Measurements from ENCODE around the gene CD109.

Gene CD109

DNA sequence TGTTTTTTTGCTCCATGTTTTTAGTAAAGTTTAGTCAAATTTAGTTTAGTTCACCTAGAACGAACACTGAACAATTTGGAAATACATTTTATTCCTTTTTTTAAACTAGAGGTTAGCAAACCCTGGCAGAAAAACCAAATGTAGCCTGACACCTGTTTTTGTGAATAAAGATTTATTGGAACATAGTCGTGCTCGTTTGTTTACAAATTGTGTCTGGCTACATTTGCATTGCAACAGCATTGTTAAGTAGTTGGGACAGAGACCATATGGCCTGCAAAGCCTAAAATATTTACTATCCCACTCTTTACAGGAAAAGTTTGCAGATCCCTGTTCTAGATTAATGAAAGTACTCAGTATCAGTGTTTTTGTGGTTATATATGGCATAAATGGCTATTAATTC is 56.9 kb downstream of the CD109 start:
- Mint-ChIP-seq H3K4me1 (no peaks in the 10 kb centered on the region), H3K36me3 (peaks cover 0 to 3% of the 10 kb centered on the region in 2 donors), H3K9me3 (no peaks in the 10 kb centered on the region), H3K27ac (no peak overlapping the region), H3K4me3 (no peak overlapping the region), H3K27me3 (no peaks in the 10 kb centered on the region)
- no peak for DNase-seq
- no peak for ATAC-seq (replicated peaks)

GRCh38 chr6:73766040-73766439 is 70.0 kb downstream of the CD109 start:
- Mint-ChIP-seq H3K4me1 (peaks cover 0 to 5% of the 10 kb centered on the region in 2 donors), H3K4me3 (no peak overlapping the region), H3K27me3 (peaks cover 4 to 7% of the 10 kb centered on the region in 2 donors), H3K9me3 (peaks cover 0 to 5% of the 10 kb centered on the region in 2 donors), H3K27ac (no peak overlapping the region), H3K36me3 (peaks cover 11 to 21% of the 10 kb centered on the region in 2 donors)
- DNase-seq = no peak
- ATAC-seq (replicated peaks) = no peak

- no peak for DNase-seq
- no peak for ATAC-seq (replicated peaks)
- H3K4me3 Mint-ChIP-seq = no peak overlapping the region
- H3K27ac Mint-ChIP-seq = no peak overlapping the region
- peaks cover 4 to 7% of the 10 kb centered on the region in 2 donors for H3K27me3 Mint-ChIP-seq
- peaks cover 0 to 5% of the 10 kb centered on the region in 2 donors for H3K9me3 Mint-ChIP-seq
- H3K4me1 Mint-ChIP-seq = peaks cover 2 to 7% of the 10 kb centered on the region in 2 donors
- H3K36me3 Mint-ChIP-seq = peaks cover 11 to 21% of the 10 kb centered on the region in 2 donors
These were observed 72.6 kb downstream of the CD109 start for GRCh38 chr6:73768558-73768957.

- DNase-seq (no peak), ATAC-seq (replicated peaks) (no peak)
- H3K9me3 Mint-ChIP-seq = peaks cover 0 to 1% of the 10 kb centered on the region in 2 donors
- peaks cover under 1 to 1% of the 10 kb centered on the region in 2 donors for H3K27me3 Mint-ChIP-seq
- H3K4me1 Mint-ChIP-seq = peaks cover 10 to 16% of the 10 kb centered on the region in 2 donors
- peaks cover 7 to 14% of the 10 kb centered on the region in 2 donors for H3K36me3 Mint-ChIP-seq
- no peak overlapping the region for H3K27ac Mint-ChIP-seq
- no peak overlapping the region for H3K4me3 Mint-ChIP-seq
These were observed 74.0 kb downstream of the CD109 start for GRCh38 chr6:73769976-73770375.

DNA sequence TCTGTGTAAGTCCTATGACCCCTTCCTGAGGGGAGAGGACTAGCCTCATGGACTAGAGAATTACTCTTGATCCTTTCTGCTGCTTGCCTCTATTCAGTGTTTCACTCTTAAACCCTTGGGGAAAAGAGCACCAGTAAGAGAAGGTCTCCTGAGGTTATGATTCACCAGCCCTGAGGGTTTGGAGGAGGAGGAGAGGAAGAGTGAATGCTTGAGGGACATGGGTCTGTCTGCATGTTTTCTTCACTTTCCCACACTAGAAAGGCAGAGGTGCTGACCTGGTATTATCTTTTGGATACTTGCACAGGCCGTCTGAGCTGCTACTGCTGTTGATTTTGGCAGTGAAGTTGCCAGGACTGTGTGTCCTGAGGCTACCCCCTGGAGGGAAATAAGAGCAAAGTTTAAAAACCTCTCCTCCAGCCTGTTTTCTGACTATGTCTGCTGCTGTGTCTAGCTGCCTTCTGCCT is 78.3 kb downstream of the CD109 start:
- ATAC-seq (replicated peaks) = peak; percentile 74 to 83
- no peaks in the 10 kb centered on the region for H3K27me3 Mint-ChIP-seq
- H3K27ac Mint-ChIP-seq = no peak overlapping the region

DNA sequence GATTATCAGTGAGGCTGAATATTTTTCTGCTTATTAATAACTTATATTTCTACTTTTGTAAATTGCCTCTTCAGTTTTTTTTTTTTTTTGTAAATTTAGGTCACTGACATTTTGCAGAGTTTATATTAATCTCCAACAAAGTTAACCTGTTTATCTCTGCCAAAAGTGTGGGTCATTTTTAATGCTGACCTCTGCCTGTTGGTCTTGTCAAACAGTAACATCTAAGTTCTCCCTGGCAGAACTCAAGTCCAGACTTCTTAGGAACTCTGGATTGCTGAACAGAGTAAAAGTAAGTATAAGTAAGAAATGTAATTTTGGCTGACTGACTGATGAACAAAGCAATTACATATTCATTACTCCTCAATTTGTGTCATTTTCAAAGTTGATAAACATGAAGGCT is 83.9 kb downstream of the CD109 start:
- Mint-ChIP-seq H3K27ac (no peak overlapping the region), H3K9me3 (peaks cover 0 to 1% of the 10 kb centered on the region in 2 donors), H3K36me3 (peaks cover 0 to 6% of the 10 kb centered on the region in 2 donors), H3K27me3 (peaks cover 0 to 6% of the 10 kb centered on the region in 2 donors), H3K4me3 (no peak overlapping the region), H3K4me1 (peaks cover 0 to 2% of the 10 kb centered on the region in 2 donors)
- no peak for DNase-seq
- no peak for ATAC-seq (replicated peaks)

More for the DNA sequence above, 78.3 kb downstream of the CD109 start:
- H3K9me3 Mint-ChIP-seq = no peaks in the 10 kb centered on the region
- H3K4me1 Mint-ChIP-seq = peaks cover 6 to 16% of the 10 kb centered on the region in 2 donors
- H3K36me3 Mint-ChIP-seq = peaks cover 0 to 7% of the 10 kb centered on the region in 2 donors
- no peak overlapping the region for H3K4me3 Mint-ChIP-seq
- no peak for DNase-seq

DNA sequence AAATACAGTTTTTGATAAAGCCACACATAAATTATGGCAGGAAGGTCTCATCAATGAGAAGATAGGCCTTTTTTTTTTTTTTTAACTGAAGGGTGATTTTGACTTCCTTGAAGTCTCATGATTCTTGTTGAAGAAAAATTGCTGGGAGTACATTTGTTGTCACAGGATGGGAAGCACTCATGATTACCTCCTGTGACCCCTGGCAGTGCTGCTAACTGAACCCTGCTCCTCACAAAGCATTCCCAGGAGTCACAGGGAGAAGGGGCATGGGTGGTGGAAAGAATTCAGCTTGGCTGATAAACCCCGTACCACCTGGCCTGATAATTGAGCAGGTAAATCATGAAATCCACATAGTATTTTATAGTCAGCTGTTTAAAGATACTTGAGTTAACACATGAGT is 86.9 kb downstream of the CD109 start:
- Mint-ChIP-seq H3K4me1 (no peaks in the 10 kb centered on the region), H3K9me3 (peaks cover 0 to 1% of the 10 kb centered on the region in 2 donors), H3K27me3 (peaks cover 0 to 6% of the 10 kb centered on the region in 2 donors), H3K27ac (no peak overlapping the region), H3K36me3 (peaks cover 0 to 9% of the 10 kb centered on the region in 2 donors), H3K4me3 (no peak overlapping the region)
- DNase-seq = no peak
- no peak for ATAC-seq (replicated peaks)

DNA sequence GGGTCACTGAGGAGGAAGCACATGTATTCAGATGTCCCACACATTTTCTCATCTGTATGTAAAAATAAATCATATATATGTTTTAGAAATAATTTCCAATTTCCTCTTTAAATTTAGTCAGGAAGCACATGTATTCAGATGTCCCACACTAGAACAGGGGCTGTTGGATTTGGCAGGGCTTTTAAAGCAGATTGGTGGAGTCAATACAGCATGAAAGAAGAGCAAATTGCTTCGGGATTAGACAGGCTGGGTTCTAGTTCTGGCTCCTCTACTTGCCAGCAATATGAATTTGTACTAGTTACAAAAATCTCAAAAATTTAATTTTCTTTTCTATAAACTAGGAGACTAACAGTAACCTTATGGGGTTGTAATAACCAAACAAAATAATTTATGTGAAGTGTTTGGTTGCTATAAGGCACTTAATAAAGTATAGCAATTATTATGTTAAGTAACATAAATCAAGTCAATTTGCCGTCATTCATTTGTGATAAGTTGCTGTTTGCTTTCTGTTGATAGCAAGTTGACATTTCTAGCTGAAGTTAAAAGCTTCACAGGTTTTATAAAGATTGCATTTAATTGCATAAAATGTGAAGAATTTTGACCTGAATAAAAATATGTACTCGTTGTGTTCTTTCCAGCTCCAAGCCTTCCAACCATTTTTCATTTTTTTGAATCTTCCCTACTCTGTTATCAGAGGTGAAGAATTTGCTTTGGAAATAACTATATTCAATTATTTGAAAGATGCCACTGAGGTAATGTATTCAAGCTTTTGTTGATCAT is 88.9 kb downstream of the CD109 start:
- Mint-ChIP-seq H3K36me3 (peaks cover 0 to 9% of the 10 kb centered on the region in 2 donors), H3K9me3 (peaks cover 0 to 1% of the 10 kb centered on the region in 2 donors), H3K27me3 (peaks cover 0 to 6% of the 10 kb centered on the region in 2 donors), H3K4me1 (no peaks in the 10 kb centered on the region), H3K27ac (no peak overlapping the region), H3K4me3 (no peak overlapping the region)
- DNase-seq (no peak), ATAC-seq (replicated peaks) (no peak)

DNA sequence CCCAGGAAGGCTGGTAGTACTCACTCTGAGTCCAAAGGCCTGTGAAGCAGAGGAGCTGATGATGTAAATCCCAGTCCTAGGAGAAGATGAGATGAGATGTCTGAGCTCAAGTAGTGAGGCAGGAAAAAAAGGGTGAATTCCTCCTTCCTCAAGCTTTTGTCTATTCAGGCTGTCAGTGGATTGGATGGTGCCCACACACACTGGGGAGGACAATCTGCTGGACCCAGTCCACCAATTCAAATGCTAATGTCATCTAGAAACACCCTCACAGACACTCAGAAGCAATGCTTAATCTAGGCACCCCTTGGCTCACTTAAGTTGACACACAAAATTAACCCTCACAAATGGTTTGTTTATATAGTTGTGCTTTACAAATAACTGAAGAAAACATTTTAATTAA is 94.6 kb downstream of the CD109 start:
- H3K27me3 Mint-ChIP-seq = no peaks in the 10 kb centered on the region

GRCh38 chr6:73791336-73791735 is 95.3 kb downstream of the CD109 start:
- DNase-seq = no peak
- no peaks in the 10 kb centered on the region for H3K4me1 Mint-ChIP-seq
- H3K4me3 Mint-ChIP-seq = no peak overlapping the region
- H3K27me3 Mint-ChIP-seq = no peaks in the 10 kb centered on the region
- no peak overlapping the region for H3K27ac Mint-ChIP-seq
- no peaks in the 10 kb centered on the region for H3K9me3 Mint-ChIP-seq
- ATAC-seq (replicated peaks) = no peak
- no peaks in the 10 kb centered on the region for H3K36me3 Mint-ChIP-seq

More for the DNA sequence above, 94.6 kb downstream of the CD109 start:
- ATAC-seq (replicated peaks) = no peak
- H3K4me3 Mint-ChIP-seq = no peak overlapping the region
- no peak overlapping the region for H3K27ac Mint-ChIP-seq
- no peak for DNase-seq
- no peaks in the 10 kb centered on the region for H3K4me1 Mint-ChIP-seq
- H3K36me3 Mint-ChIP-seq = peaks cover 0 to 1% of the 10 kb centered on the region in 2 donors
- H3K9me3 Mint-ChIP-seq = no peaks in the 10 kb centered on the region

- Mint-ChIP-seq H3K27me3 (no peaks in the 10 kb centered on the region), H3K27ac (no peak overlapping the region), H3K4me1 (no peaks in the 10 kb centered on the region), H3K36me3 (no peaks in the 10 kb centered on the region), H3K4me3 (no peak overlapping the region), H3K9me3 (no peaks in the 10 kb centered on the region)
- no peak for ATAC-seq (replicated peaks)
- no peak for DNase-seq
These were observed 96.7 kb downstream of the CD109 start for GRCh38 chr6:73792738-73793137.

DNA sequence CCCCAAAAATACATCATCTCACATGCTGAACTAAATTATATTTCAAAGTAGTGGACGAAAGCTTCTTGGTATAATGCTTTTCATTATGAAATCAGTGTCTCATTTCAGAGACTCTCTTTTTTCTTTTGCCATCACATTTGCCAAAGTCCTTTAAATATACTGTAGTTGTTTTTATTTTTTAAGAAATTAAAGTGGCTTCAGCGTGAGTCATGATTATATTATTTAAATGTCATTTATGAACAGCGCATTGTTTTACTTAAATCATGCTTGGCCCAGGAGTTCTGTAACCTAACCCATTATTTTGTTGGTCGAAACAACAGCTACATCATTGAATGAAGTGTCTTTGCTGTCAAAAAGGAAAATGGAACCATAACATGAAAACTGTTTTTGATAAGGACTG is 100.9 kb downstream of the CD109 start:
- H3K4me1 Mint-ChIP-seq = no peaks in the 10 kb centered on the region
- peaks cover 0 to 3% of the 10 kb centered on the region in 2 donors for H3K9me3 Mint-ChIP-seq
- no peak for DNase-seq
- H3K4me3 Mint-ChIP-seq = no peak overlapping the region
- H3K27me3 Mint-ChIP-seq = no peaks in the 10 kb centered on the region
- H3K36me3 Mint-ChIP-seq = no peaks in the 10 kb centered on the region
- H3K27ac Mint-ChIP-seq = no peak overlapping the region
- ATAC-seq (replicated peaks) = no peak

- no peaks in the 10 kb centered on the region for H3K36me3 Mint-ChIP-seq
- no peaks in the 10 kb centered on the region for H3K4me1 Mint-ChIP-seq
- ATAC-seq (replicated peaks) (no peak), DNase-seq (no peak)
- H3K27me3 Mint-ChIP-seq = no peaks in the 10 kb centered on the region
- H3K9me3 Mint-ChIP-seq = peaks cover 0 to 3% of the 10 kb centered on the region in 2 donors
- H3K4me3 Mint-ChIP-seq = no peak overlapping the region
- no peak overlapping the region for H3K27ac Mint-ChIP-seq
These were observed 101.9 kb downstream of the CD109 start for GRCh38 chr6:73797861-73798260.

DNA sequence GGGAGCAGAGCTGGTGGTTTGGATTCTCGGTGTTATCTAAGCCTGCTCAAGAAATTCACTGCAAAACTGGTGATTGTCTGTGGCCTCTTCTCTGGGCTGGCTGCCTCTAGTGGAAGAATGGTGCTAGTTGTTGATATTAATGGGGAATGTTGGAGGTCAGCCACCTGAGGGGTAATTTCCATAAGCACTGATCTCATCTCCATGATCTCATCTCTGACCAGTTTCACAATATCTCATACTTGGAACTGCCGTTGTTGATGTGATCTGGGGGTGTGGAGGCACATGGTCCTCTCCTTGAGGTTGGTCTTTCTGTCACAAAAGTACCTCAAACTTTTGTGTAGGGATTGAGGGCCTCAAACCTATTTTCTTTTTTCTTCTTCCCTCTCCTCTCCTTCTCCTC is 102.6 kb downstream of the CD109 start:
- Mint-ChIP-seq H3K4me1 (no peaks in the 10 kb centered on the region), H3K4me3 (no peak overlapping the region), H3K27me3 (no peaks in the 10 kb centered on the region), H3K27ac (no peak overlapping the region), H3K9me3 (peaks cover 0 to 3% of the 10 kb centered on the region in 2 donors), H3K36me3 (no peaks in the 10 kb centered on the region)
- ATAC-seq (replicated peaks) (peak; percentile 57 to 89), DNase-seq (no peak)

DNA sequence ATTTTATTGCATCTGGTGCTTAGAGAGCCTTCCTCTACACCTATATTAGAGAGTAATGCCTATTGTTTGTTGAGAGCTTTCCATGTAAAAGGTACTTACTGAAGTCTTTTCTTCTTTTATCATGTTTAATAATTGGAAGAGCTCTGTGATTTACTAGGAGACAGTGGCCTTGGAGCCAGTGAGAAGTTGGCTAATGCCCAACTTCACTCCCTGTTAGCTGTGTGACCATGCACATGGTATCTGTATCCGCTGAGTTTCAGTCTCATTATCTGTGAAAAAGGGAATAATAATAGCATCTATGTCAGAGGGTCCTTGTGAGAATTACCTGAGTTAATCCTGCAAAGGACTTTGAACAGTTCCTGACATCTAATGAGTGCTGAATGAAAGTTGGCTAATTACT is 105.0 kb downstream of the CD109 start:
- Mint-ChIP-seq H3K27me3 (no peaks in the 10 kb centered on the region), H3K9me3 (peaks cover 0 to 3% of the 10 kb centered on the region in 2 donors), H3K4me1 (no peaks in the 10 kb centered on the region), H3K36me3 (peaks cover 0 to 2% of the 10 kb centered on the region in 2 donors), H3K27ac (no peak overlapping the region), H3K4me3 (no peak overlapping the region)
- DNase-seq (no peak), ATAC-seq (replicated peaks) (no peak)

Data from stimulated activated naive B cell treated with anti-CD40 and anti-IgM and Interleukin-4, amounts not matched to agents 10 μg/mL and 1 μg/mL and 100 μg/mL, for 72 hours (primary cell).